CD14-positive monocyte (primary cell): Measurements from ENCODE around the gene LUZP4. TPM values are rescaled to one million over a fixed set of nuclear protein-coding genes. Genes with fewer than 3 reads are reported as not detected.

Experiments used
- DNase-seq, 3 donors: peaks; one replicate each; pipeline ENCODE4 v3.0.0-alpha.2; 2011 to 2022
- H2AFZ ChIP-seq: 2 replicates; pipeline ENCODE4 v1.6.0; 2012; ENCODE audit warnings: mild to moderate bottlenecking, low read depth, low read length, inconsistent platforms; ENCODE audit not compliant: insufficient read depth, poor library complexity, severe bottlenecking
- H3K27ac ChIP-seq, 2 donors: 1 replicate in 1 of 2; 2 replicates in 1 of 2; pipeline ENCODE4 v1.5.1; 2012 to 2013; ENCODE audit warnings: low read length in 2 of 2, control low read depth in 1 of 2, inconsistent platforms in 1 of 2, low read depth in 1 of 2, mild to moderate bottlenecking in 1 of 2
- H3K27me3 ChIP-seq, 2 donors: one replicate each; pipeline versions ENCODE4 v1.6.0 to v1.6.1; 2011 to 2013; ENCODE audit warnings: low read length in 2 of 2; ENCODE audit not compliant: control insufficient read depth in 2 of 2, insufficient read depth in 2 of 2
- H3K36me3 ChIP-seq, 2 donors: replicated peaks in 1 of 2; 1 replicate in 1 of 2; 2 replicates in 1 of 2; pipeline versions ENCODE4 v1.5.1 to v1.6.1; 2012 to 2013; ENCODE audit warnings: low read length in 2 of 2, control low read depth in 1 of 2, inconsistent platforms in 1 of 2, mild to moderate bottlenecking in 1 of 2; ENCODE audit not compliant: insufficient read depth in 2 of 2, control insufficient read depth in 1 of 2
- H3K4me1 ChIP-seq, 2 donors: 1 replicate in 1 of 2; 2 replicates in 1 of 2; pipeline versions ENCODE4 v1.5.1 to v1.6.1; 2012 to 2013; ENCODE audit warnings: low read length in 2 of 2, control low read depth in 1 of 2, inconsistent platforms in 1 of 2, mild to moderate bottlenecking in 1 of 2, moderate library complexity in 1 of 2; ENCODE audit not compliant: insufficient read depth in 2 of 2, control insufficient read depth in 1 of 2
- H3K4me2 ChIP-seq: replicated peaks from 2 replicates; pipeline ENCODE3; 2012; ENCODE audit warnings: low read length, moderate library complexity, mild to moderate bottlenecking; ENCODE audit not compliant: poor library complexity, severe bottlenecking; ENCODE audit errors: extremely low read depth
- H3K4me3 ChIP-seq, 3 experiments: fragments of 200-600 bp in 1 of 3; sonication (generic) in 1 of 3; replicated peaks in 1 of 3; 1 replicate in 2 of 3; 2 replicates in 1 of 3; pipeline ENCODE4 v1.5.1; 2011 to 2013; ENCODE audit warnings: low read length in 3 of 3, mild to moderate bottlenecking in 3 of 3, control low read depth in 2 of 3, low read depth in 2 of 3, inconsistent platforms in 1 of 3, moderate library complexity in 1 of 3
- H3K79me2 ChIP-seq: 2 replicates; pipeline ENCODE4 v1.6.0; 2012; ENCODE audit warnings: mild to moderate bottlenecking, control low read depth, inconsistent platforms, low read length, moderate library complexity; ENCODE audit not compliant: insufficient read depth
- H3K9ac ChIP-seq: 2 replicates; pipeline ENCODE4 v1.6.0; 2017; ENCODE audit warnings: low read length, mild to moderate bottlenecking; ENCODE audit not compliant: insufficient read depth, poor library complexity, severe bottlenecking
- H3K9me3 ChIP-seq, 2 donors: replicated peaks in 1 of 2; 1 replicate in 1 of 2; 2 replicates in 1 of 2; pipeline versions ENCODE4 v1.5.1 to v1.6.1; 2012 to 2013; ENCODE audit warnings: low read length in 2 of 2, control low read depth in 1 of 2; ENCODE audit not compliant: control insufficient read depth in 1 of 2, insufficient read depth in 1 of 2
- H4K20me1 ChIP-seq: 2 replicates; pipeline ENCODE4 v1.6.0; 2012; ENCODE audit warnings: mild to moderate bottlenecking, low read length, control low read depth, moderate library complexity; ENCODE audit not compliant: insufficient read depth
- H3K27ac Mint-ChIP-seq, 7 donors: one replicate each; pipeline ENCODE4 v1.8.0; 2020; ENCODE audit warnings: mild to moderate bottlenecking in 7 of 7, mixed read lengths in 7 of 7, moderate library complexity in 6 of 7, inconsistent platforms in 2 of 7
- H3K27me3 Mint-ChIP-seq, 3 donors: one replicate each; pipeline ENCODE4 v1.8.0; 2021 to 2022; ENCODE audit warnings: low read depth in 3 of 3, mild to moderate bottlenecking in 3 of 3, mixed read lengths in 3 of 3, moderate library complexity in 3 of 3, inconsistent platforms in 1 of 3
- H3K36me3 Mint-ChIP-seq, 2 donors: one replicate each; pipeline ENCODE4 v1.8.0; 2020; ENCODE audit warnings: mixed read lengths in 2 of 2, inconsistent platforms in 1 of 2, mild to moderate bottlenecking in 1 of 2
- H3K4me1 Mint-ChIP-seq: one replicate; pipeline ENCODE4 v1.8.0; 2020; ENCODE audit warnings: mild to moderate bottlenecking, mixed read lengths
- H3K4me3 Mint-ChIP-seq, 2 donors: one replicate each; pipeline ENCODE4 v1.8.0; 2020; ENCODE audit warnings: mild to moderate bottlenecking in 2 of 2, mixed read lengths in 2 of 2, moderate library complexity in 1 of 2
- H3K9me3 Mint-ChIP-seq, 7 donors: one replicate each; pipeline ENCODE4 v1.8.0; 2020 to 2022; ENCODE audit warnings: mixed read lengths in 7 of 7, mild to moderate bottlenecking in 6 of 7, moderate library complexity in 6 of 7, inconsistent platforms in 2 of 7
- CTCF ChIP-seq: fragments of 200-600 bp; IDR thresholded peaks from one replicate; pipeline ENCODE4 v1.8.0; 2022; ENCODE audit warnings: antibody characterized with exemption, mild to moderate bottlenecking
- WGBS: methylation state at CpG from one replicate; pipeline ENCODE4 v1.1.5; 2013; ENCODE audit warnings: missing lambda C conversion rate; ENCODE audit not compliant: insufficient coverage; 5-methylcytosine and 5-hydroxymethylcytosine counted together
- intact Hi-C, 2 donors: fragments of 100-400 bp; cut with micrococcal nuclease; formaldehyde crosslinking; loops; one replicate each; pipeline versions ENCODE4 v1.15.0 to v1.15.1; 2023
- polyA plus RNA-seq, 3 donors: library from polyadenylated mRNA; depleted of rRNA in 1 of 3; unstranded in 2 of 3; stranded (reverse) in 1 of 3; fragments of 300-500 nt in 2 of 3; fragments of >200 nt in 1 of 3; fragmentation: Illumina TruSeq in 2 of 3; gene quantifications; 1 replicate in 2 of 3; 2 replicates in 1 of 3; pipeline ENCODE4 v1.2.3, GENCODE V29; 2012 to 2021

The LUZP4 gene
- polyA plus RNA-seq, 3 donors = not detected

- no peak for TF ChIP-seq CTCF
- Histone ChIP-seq H3K9ac (no peak overlapping the region), H3K4me1 (no peaks in the 10 kb centered on the region), H3K79me2 (no peaks in the 10 kb centered on the region), H3K4me3 (no peak overlapping the region), H3K9me3 (no peaks in the 10 kb centered on the region), H3K36me3 (no peaks in the 10 kb centered on the region), H4K20me1 (no peaks in the 10 kb centered on the region), H2AFZ (no peak overlapping the region), H3K27me3 (no peaks in the 10 kb centered on the region), H3K4me2 (no peak overlapping the region), H3K27ac (no peak overlapping the region)
- intact Hi-C loops = no loop called here
- H3K36me3 Mint-ChIP-seq = no peaks in the 10 kb centered on the region
- no peak for DNase-seq
- no peak overlapping the region for H3K27ac Mint-ChIP-seq
- no peak overlapping the region for H3K4me3 Mint-ChIP-seq
- no CpG with 5 or more reads among the region's 3 CpGs for WGBS
- H3K9me3 Mint-ChIP-seq = no peaks in the 10 kb centered on the region
- H3K4me1 Mint-ChIP-seq = no peaks in the 10 kb centered on the region
- H3K27me3 Mint-ChIP-seq = peaks cover 0 to 14% (median 2%) of the 10 kb centered on the region in 3 donors
These were observed 50.0 kb downstream of the LUZP4 start for GRCh38 chrX:115339441-115340025.

- Histone ChIP-seq H3K4me2 (no peak overlapping the region), H4K20me1 (no peaks in the 10 kb centered on the region), H3K9ac (no peak overlapping the region), H3K27me3 (no peaks in the 10 kb centered on the region), H2AFZ (no peak overlapping the region), H3K4me1 (no peaks in the 10 kb centered on the region), H3K79me2 (no peaks in the 10 kb centered on the region), H3K27ac (no peak overlapping the region), H3K36me3 (no peaks in the 10 kb centered on the region), H3K9me3 (no peaks in the 10 kb centered on the region), H3K4me3 (no peak overlapping the region)
- no peaks in the 10 kb centered on the region for H3K9me3 Mint-ChIP-seq
- no peak for TF ChIP-seq CTCF
- no peak for DNase-seq
- peaks cover 0 to 8% (median under 1%) of the 10 kb centered on the region in 3 donors for H3K27me3 Mint-ChIP-seq
- H3K27ac Mint-ChIP-seq = no peak overlapping the region
- peaks cover 2% of the 10 kb centered on the region for H3K4me1 Mint-ChIP-seq
- no peaks in the 10 kb centered on the region for H3K36me3 Mint-ChIP-seq
- no CpG with 5 or more reads among the region's 1 CpG for WGBS
- H3K4me3 Mint-ChIP-seq = no peak overlapping the region
- intact Hi-C loops = no loop called here
These were observed 51.9 kb downstream of the LUZP4 start for GRCh38 chrX:115341421-115341820.
